ENCODE measurements around the gene C21orf58.

The C21orf58 gene

GRCh38 chr21:46352164-46352515 is 28.5 kb upstream of the C21orf58 start:
- Histone ChIP-seq H3K9me3 (ENCODE audit: insufficient read depth, low read depth, low read length) (no peaks in the 10 kb centered on the region), H3K9ac (ENCODE audit: low read depth, low read length) (no peak overlapping the region), H3K27me3 (ENCODE audit: insufficient read depth, low read length) (no peaks in the 10 kb centered on the region), H3K36me3 (ENCODE audit: insufficient read depth, low read length) (peaks cover 100% of the 10 kb centered on the region), H3K4me1 (ENCODE audit: insufficient read depth, low read length) (no peaks in the 10 kb centered on the region), H3K27ac (ENCODE audit: low read depth, low read length) (no peak overlapping the region), H3K4me3 (ENCODE audit: low read length) (no peak overlapping the region)
- 94% methylated on average over 11 of the region's 11 CpGs for WGBS

DNA sequence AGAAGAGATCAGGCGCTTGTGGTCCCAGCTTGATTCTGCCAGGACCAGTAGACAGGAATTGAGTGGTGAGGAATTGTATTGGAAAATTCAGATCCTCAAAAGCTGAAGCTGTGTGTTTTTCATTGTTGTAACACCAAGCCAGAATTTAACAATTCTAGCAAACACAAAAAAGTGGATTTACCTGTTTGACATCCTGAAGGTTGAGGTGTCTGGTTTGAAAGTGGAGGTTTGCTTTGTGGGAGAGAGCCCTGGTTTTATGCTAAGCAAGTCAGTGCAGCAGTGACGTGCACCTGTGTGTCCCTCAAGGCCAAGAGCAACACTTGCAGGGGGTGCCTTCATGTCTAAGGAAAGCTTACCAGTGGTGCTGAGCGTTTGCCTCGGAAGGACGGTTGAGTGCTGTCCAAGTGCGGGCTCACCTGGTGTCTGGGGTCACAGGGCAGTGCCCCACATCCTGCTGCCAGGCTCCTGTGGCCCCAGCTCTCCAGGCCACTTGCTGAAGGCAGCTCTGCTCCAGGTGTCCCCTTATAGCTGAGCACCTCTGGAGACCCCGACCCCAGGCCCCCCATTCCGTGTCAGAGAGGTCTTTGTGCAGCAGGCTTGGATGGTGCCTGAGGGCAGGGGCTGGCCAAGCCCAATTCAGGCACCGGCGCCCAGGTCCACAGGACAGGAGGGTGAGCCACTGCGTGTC is 27.9 kb upstream of the C21orf58 start:
- Histone ChIP-seq H3K9me3 (ENCODE audit: insufficient read depth, low read depth, low read length) (no peaks in the 10 kb centered on the region), H3K27ac (ENCODE audit: low read depth, low read length) (no peak overlapping the region), H3K4me1 (ENCODE audit: insufficient read depth, low read length) (no peaks in the 10 kb centered on the region), H3K36me3 (ENCODE audit: insufficient read depth, low read length) (peaks cover 100% of the 10 kb centered on the region), H3K27me3 (ENCODE audit: insufficient read depth, low read length) (no peaks in the 10 kb centered on the region), H3K9ac (ENCODE audit: low read depth, low read length) (no peak overlapping the region), H3K4me3 (ENCODE audit: low read length) (no peak overlapping the region)
- 96% methylated on average over 11 of the region's 11 CpGs for WGBS

- 97% methylated on average over 13 of the region's 13 CpGs for WGBS
- Histone ChIP-seq H3K9me3 (ENCODE audit: insufficient read depth, low read depth, low read length) (no peaks in the 10 kb centered on the region), H3K36me3 (ENCODE audit: insufficient read depth, low read length) (peaks cover 100% of the 10 kb centered on the region)
Observed at GRCh38 chr21:46350981-46351380, 27.3 kb upstream of the C21orf58 start.

DNA sequence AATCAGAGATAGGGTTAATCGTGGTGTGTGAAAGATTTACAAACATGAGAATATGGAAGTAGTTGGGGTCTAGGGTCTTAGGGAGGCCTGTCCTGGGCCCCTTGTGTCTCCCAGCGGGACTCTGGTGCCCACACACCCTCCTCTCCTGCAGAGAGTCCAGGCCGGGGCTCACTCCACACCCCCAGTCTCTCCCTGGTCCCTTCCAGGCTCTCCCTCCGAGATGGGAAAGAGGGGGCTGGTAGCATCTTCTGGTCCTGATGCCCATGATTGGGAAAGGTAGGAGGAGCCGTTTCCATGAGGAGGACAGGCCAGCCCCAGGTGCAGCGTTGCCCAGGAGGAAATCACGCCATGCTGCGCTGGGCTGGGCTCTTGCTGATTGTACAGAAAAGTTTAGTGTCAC is 26.9 kb upstream of the C21orf58 start:
- no peak overlapping the region for H3K4me3 ChIP-seq (ENCODE audit: low read length)
- 97% methylated on average over 8 of the region's 8 CpGs for WGBS

More at GRCh38 chr21:46350981-46351380, 27.3 kb upstream of the C21orf58 start:
- Histone ChIP-seq H3K4me1 (ENCODE audit: insufficient read depth, low read length) (no peaks in the 10 kb centered on the region), H3K4me3 (ENCODE audit: low read length) (no peak overlapping the region), H3K27ac (ENCODE audit: low read depth, low read length) (no peak overlapping the region), H3K27me3 (ENCODE audit: insufficient read depth, low read length) (no peaks in the 10 kb centered on the region), H3K9ac (ENCODE audit: low read depth, low read length) (no peak overlapping the region)

DNA sequence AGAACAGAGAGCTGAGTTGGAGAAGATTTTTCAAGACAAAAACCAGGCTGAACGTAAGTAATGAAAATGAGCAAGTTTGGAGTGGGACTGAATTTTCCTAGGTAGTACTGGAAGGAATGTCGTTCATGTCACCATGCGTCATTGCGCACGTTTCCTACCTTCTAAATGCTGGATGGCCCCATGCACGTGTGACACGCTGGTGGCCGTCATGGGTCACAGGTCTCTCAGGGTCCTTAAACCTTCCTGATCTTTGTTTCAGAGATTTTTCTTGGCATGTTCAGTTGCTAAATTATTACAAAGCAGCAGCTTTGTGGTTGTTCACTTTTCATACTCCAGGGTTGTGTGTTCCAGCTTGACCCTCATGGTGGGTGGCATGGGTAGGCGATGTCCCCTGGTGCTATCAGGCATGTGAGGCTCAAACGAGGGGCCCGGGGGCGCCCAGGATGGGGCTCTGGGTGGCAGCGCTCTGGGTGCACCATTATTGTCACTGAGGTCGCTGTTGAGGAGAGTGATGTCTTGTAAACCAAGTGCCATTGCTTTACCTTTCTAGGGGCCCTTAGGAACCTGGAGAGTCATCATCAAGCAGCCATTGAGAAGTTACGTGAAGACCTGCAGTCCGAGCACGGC is 25.6 kb upstream of the C21orf58 start:
- no peak overlapping the region for H3K9ac ChIP-seq (ENCODE audit: low read depth, low read length)
- peaks cover 90% of the 10 kb centered on the region for H3K36me3 ChIP-seq (ENCODE audit: insufficient read depth, low read length)
- no peak overlapping the region for H3K27ac ChIP-seq (ENCODE audit: low read depth, low read length)
- no peaks in the 10 kb centered on the region for H3K27me3 ChIP-seq (ENCODE audit: insufficient read depth, low read length)
- H3K9me3 ChIP-seq (ENCODE audit: insufficient read depth, low read depth, low read length): no peaks in the 10 kb centered on the region
- no peaks in the 10 kb centered on the region for H3K4me1 ChIP-seq (ENCODE audit: insufficient read depth, low read length)
- H3K4me3 ChIP-seq (ENCODE audit: low read length): no peak overlapping the region
- WGBS: 96% methylated on average over 17 of the region's 17 CpGs

More for the DNA sequence above, 26.9 kb upstream of the C21orf58 start:
- Histone ChIP-seq H3K4me1 (ENCODE audit: insufficient read depth, low read length) (no peaks in the 10 kb centered on the region), H3K9ac (ENCODE audit: low read depth, low read length) (no peak overlapping the region), H3K9me3 (ENCODE audit: insufficient read depth, low read depth, low read length) (no peaks in the 10 kb centered on the region), H3K27me3 (ENCODE audit: insufficient read depth, low read length) (no peaks in the 10 kb centered on the region), H3K27ac (ENCODE audit: low read depth, low read length) (no peak overlapping the region), H3K36me3 (ENCODE audit: insufficient read depth, low read length) (peaks cover 100% of the 10 kb centered on the region)

DNA sequence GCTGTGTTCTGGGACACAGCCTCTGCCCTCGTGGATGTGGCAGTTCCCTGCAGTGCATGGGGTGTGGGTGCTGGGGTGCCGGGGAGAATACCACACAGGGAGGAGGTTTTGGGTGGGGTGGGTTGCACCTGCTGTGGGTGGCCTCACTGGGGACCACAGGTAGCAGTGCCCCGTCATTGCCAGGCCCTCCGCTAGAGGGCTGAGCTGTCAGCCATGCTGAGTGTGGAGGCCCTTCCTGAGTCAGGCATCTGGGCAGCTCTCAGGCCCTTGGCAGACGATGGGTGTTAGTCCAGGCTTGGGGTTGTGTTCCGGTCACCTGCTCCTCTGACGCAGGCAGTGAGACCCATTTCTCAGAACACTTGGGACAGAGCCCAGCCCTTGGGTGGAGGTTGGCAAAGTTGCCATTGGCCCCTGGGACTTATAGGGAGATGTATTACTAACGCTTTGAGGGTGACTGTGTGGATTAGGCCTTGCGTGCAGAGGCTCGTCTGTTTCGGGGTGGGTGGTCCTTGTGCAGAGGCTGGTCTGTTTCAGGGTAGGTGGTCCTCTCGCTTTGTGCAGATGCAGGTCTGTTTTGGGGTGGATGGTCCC is 24.2 kb upstream of the C21orf58 start:
- Histone ChIP-seq H3K9me3 (ENCODE audit: insufficient read depth, low read depth, low read length) (no peaks in the 10 kb centered on the region), H3K27ac (ENCODE audit: low read depth, low read length) (no peak overlapping the region), H3K9ac (ENCODE audit: low read depth, low read length) (no peak overlapping the region), H3K27me3 (ENCODE audit: insufficient read depth, low read length) (no peaks in the 10 kb centered on the region), H3K4me3 (ENCODE audit: low read length) (no peak overlapping the region), H3K36me3 (ENCODE audit: insufficient read depth, low read length) (peaks cover 76% of the 10 kb centered on the region), H3K4me1 (ENCODE audit: insufficient read depth, low read length) (no peaks in the 10 kb centered on the region)
- WGBS: 93% methylated on average over 12 of the region's 12 CpGs

DNA sequence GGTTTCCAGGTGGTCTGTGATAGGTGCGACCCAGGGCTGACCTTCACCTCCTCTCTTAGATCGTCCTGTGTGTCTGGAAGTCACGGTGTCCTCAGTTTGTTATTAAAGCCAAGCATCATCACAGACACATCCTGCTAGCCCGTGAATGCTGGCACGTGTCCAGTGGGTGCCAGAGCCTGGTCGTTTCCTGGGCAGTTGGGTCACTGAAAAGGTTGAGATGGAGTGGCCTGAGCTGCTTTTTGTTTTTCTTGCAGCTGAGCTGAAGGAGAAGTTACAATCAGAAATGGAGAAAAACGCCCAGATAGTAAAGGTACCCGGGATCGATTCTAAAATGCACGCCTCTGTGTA is 23.5 kb upstream of the C21orf58 start:
- no peaks in the 10 kb centered on the region for H3K9me3 ChIP-seq (ENCODE audit: insufficient read depth, low read depth, low read length)
- WGBS: 94% methylated on average over 10 of the region's 10 CpGs
- H3K4me1 ChIP-seq (ENCODE audit: insufficient read depth, low read length): no peaks in the 10 kb centered on the region
- H3K27me3 ChIP-seq (ENCODE audit: insufficient read depth, low read length): no peaks in the 10 kb centered on the region
- peaks cover 69% of the 10 kb centered on the region for H3K36me3 ChIP-seq (ENCODE audit: insufficient read depth, low read length)
- no peak overlapping the region for H3K4me3 ChIP-seq (ENCODE audit: low read length)
- H3K9ac ChIP-seq (ENCODE audit: low read depth, low read length): no peak overlapping the region
- H3K27ac ChIP-seq (ENCODE audit: low read depth, low read length): no peak overlapping the region

DNA sequence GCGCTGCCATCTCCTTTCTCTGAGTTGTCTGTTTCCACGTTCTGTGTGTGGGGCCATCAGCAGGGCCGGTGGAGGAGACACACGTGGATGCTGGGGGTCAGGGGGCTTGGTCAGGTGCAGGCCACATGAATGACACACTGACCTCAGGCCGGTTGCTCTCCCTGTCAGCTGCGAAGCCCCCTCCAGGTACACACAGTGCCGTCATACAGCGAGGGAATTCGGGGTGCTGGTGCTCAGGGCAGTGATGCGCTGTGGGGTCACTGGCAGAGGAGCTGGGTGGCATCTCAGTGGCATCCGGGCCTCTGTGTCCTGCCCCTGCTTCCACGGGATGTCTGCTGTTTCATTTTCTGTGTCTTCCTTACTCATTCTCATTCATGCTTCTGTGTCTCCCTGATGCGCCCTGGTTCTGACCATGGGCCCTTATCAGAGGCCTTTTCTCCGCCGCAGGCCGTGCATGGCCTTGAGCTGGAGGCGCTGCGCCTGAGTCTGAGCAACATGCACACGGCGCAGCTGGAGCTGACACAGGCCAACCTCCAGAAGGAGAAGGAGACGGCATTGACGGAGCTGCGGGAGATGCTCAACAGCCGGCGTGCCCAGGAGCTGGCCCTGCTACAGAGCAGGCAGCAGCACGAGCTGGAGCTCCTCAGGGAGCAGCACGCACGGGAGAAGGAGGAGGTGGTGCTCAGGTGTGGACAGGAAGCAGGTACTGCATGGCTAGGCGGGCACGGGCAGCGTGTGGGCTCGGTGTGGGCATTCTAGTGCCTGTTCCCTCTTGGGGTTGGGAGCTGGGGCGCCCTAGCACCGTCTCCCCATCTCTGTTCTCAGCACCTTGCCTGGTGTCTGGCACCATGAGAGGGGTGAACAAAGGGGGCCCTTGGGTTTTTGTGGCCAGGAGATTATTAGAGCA is 22.9 kb upstream of the C21orf58 start:
- H3K27ac ChIP-seq (ENCODE audit: low read depth, low read length): no peak overlapping the region
- H3K27me3 ChIP-seq (ENCODE audit: insufficient read depth, low read length): no peaks in the 10 kb centered on the region
- WGBS: 95% methylated on average over 34 of the region's 34 CpGs
- H3K9ac ChIP-seq (ENCODE audit: low read depth, low read length): no peak overlapping the region
- H3K4me1 ChIP-seq (ENCODE audit: insufficient read depth, low read length): no peaks in the 10 kb centered on the region
- H3K36me3 ChIP-seq (ENCODE audit: insufficient read depth, low read length): peaks cover 63% of the 10 kb centered on the region
- no peak overlapping the region for H3K4me3 ChIP-seq (ENCODE audit: low read length)
- no peaks in the 10 kb centered on the region for H3K9me3 ChIP-seq (ENCODE audit: insufficient read depth, low read depth, low read length)

DNA sequence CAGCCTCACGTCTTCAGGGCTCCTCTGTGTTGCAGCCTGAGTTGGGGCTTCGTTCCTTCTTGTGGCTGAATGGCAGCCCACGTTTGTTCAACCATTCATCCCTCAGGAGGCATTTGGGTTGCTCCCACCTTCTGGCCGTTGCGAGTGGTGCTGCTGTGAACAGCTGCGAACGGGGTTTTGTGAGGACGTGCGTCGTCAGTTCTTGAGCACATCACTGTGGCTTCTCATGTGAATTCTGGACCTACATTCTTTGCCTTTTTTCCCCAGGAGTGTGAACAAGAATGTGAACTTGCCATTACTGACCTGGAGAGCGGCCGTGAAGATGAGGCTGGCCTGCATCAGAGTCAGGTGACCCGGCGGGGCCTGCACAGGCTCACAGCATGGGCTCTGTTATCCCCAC is 22.2 kb upstream of the C21orf58 start:
- WGBS: 95% methylated on average over 14 of the region's 14 CpGs
- H3K4me3 ChIP-seq (ENCODE audit: low read length): no peak overlapping the region
- no peaks in the 10 kb centered on the region for H3K4me1 ChIP-seq (ENCODE audit: insufficient read depth, low read length)
- no peaks in the 10 kb centered on the region for H3K9me3 ChIP-seq (ENCODE audit: insufficient read depth, low read depth, low read length)
- H3K9ac ChIP-seq (ENCODE audit: low read depth, low read length): no peak overlapping the region
- no peaks in the 10 kb centered on the region for H3K27me3 ChIP-seq (ENCODE audit: insufficient read depth, low read length)
- peaks cover 56% of the 10 kb centered on the region for H3K36me3 ChIP-seq (ENCODE audit: insufficient read depth, low read length)
- no peak overlapping the region for H3K27ac ChIP-seq (ENCODE audit: low read depth, low read length)

- WGBS: 94% methylated on average over 20 of the region's 20 CpGs
- Histone ChIP-seq H3K27me3 (ENCODE audit: insufficient read depth, low read length) (no peaks in the 10 kb centered on the region), H3K9me3 (ENCODE audit: insufficient read depth, low read depth, low read length) (no peaks in the 10 kb centered on the region), H3K4me3 (ENCODE audit: low read length) (no peak overlapping the region), H3K27ac (ENCODE audit: low read depth, low read length) (no peak overlapping the region), H3K9ac (ENCODE audit: low read depth, low read length) (no peak overlapping the region), H3K36me3 (ENCODE audit: insufficient read depth, low read length) (peaks cover 51% of the 10 kb centered on the region), H3K4me1 (ENCODE audit: insufficient read depth, low read length) (no peaks in the 10 kb centered on the region)
Observed at GRCh38 chr21:46344219-46344915, 20.7 kb upstream of the C21orf58 start.
